ENCODE data around the gene PAK4.

DNA sequence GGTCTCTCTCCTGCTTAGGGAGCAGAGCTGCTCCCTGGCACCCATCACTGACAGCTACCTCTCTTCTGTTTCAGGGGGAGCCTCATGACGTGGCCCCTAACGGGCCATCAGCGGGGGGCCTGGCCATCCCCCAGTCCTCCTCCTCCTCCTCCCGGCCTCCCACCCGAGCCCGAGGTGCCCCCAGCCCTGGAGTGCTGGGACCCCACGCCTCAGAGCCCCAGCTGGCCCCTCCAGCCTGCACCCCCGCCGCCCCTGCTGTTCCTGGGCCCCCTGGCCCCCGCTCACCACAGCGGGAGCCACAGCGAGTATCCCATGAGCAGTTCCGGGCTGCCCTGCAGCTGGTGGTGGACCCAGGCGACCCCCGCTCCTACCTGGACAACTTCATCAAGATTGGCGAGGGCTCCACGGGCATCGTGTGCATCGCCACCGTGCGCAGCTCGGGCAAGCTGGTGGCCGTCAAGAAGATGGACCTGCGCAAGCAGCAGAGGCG is 48.0 kb downstream of the PAK4 start:
- TF ChIP-seq, protein P1, sequence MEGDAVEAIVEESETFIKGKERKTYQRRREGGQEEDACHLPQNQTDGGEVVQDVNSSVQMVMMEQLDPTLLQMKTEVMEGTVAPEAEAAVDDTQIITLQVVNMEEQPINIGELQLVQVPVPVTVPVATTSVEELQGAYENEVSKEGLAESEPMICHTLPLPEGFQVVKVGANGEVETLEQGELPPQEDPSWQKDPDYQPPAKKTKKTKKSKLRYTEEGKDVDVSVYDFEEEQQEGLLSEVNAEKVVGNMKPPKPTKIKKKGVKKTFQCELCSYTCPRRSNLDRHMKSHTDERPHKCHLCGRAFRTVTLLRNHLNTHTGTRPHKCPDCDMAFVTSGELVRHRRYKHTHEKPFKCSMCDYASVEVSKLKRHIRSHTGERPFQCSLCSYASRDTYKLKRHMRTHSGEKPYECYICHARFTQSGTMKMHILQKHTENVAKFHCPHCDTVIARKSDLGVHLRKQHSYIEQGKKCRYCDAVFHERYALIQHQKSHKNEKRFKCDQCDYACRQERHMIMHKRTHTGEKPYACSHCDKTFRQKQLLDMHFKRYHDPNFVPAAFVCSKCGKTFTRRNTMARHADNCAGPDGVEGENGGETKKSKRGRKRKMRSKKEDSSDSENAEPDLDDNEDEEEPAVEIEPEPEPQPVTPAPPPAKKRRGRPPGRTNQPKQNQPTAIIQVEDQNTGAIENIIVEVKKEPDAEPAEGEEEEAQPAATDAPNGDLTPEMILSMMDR (IDR thresholded peaks at IDR 0.05) = no peak
- no peak for TF ChIP-seq POLR2A (IDR thresholded peaks at IDR 0.05)
